CD4-positive, alpha-beta T cell treated with Interleukin-6 at 100 ng/mL for 8 hours (primary cell): ENCODE data around the gene SNTG2.

Experiments
- DNase-seq: peaks from one replicate; pipeline ENCODE4 v3.0.0-alpha.2; 2020; ENCODE audit warnings: mixed read lengths, low spot score

Gene SNTG2

GRCh38 chr2:1238598-1239138, 288.0 kb downstream of the SNTG2 start:
- no peak for DNase-seq

GRCh38 chr2:1245193-1245592, 294.5 kb downstream of the SNTG2 start:
- no peak for DNase-seq

GRCh38 chr2:1246239-1246638, 295.6 kb downstream of the SNTG2 start:
- no peak for DNase-seq

- DNase-seq: no peak
These were observed 296.3 kb downstream of the SNTG2 start for GRCh38 chr2:1246991-1247390.

GRCh38 chr2:1248187-1248586, 297.5 kb downstream of the SNTG2 start:
- no peak for DNase-seq

- no peak for DNase-seq
These were observed 299.4 kb downstream of the SNTG2 start for GRCh38 chr2:1249897-1250687.

- no peak for DNase-seq
These were observed 300.9 kb downstream of the SNTG2 start for GRCh38 chr2:1251520-1251919.

- DNase-seq: no peak
These were observed 303.0 kb downstream of the SNTG2 start for GRCh38 chr2:1253629-1254028.

GRCh38 chr2:1254662-1255343, 304.2 kb downstream of the SNTG2 start:
- no peak for DNase-seq

- DNase-seq: no peak
These were observed 306.1 kb downstream of the SNTG2 start for GRCh38 chr2:1256632-1257324.

- DNase-seq: no peak
These were observed 306.7 kb downstream of the SNTG2 start for GRCh38 chr2:1257334-1257733.

GRCh38 chr2:1259746-1260145, 309.1 kb downstream of the SNTG2 start:
- no peak for DNase-seq

GRCh38 chr2:1262609-1263008, 312.0 kb downstream of the SNTG2 start:
- no peak for DNase-seq

GRCh38 chr2:1265454-1265853, 314.8 kb downstream of the SNTG2 start:
- no peak for DNase-seq

- no peak for DNase-seq
These were observed 315.7 kb downstream of the SNTG2 start for GRCh38 chr2:1266351-1266750.

GRCh38 chr2:1268034-1268433, 317.4 kb downstream of the SNTG2 start:
- DNase-seq: no peak

- DNase-seq: no peak
These were observed 319.2 kb downstream of the SNTG2 start for GRCh38 chr2:1269812-1270211.

GRCh38 chr2:1272835-1273234, 322.2 kb downstream of the SNTG2 start:
- DNase-seq: no peak

GRCh38 chr2:1277634-1278033, 327.0 kb downstream of the SNTG2 start:
- no peak for DNase-seq

GRCh38 chr2:1278125-1278524, 327.5 kb downstream of the SNTG2 start:
- DNase-seq: no peak

- DNase-seq: no peak
These were observed 328.2 kb downstream of the SNTG2 start for GRCh38 chr2:1278861-1279260.

GRCh38 chr2:1282552-1282951, 331.9 kb downstream of the SNTG2 start:
- no peak for DNase-seq
